Measurements from ENCODE around the gene SYNPR.

SYNPR gene

DNA sequence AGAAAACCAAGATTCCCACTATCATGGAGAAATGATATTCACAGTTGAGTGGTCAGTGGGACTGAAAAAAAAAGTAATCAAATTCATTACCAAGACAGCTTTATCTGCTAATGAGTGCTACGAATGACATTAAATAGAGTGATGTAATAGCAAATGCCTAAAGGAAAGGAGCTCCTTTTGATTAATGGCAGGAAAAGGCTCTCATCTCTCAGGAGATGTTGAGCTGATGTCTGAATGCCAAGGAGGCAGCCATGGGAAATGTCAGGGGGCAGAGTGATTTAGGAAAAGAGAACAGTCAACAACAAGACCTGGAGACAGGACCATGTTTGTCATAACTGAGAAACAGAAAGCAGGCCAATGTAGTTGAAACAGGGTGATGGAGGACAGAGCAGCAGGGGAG, 277.7 kb downstream of the SYNPR start:
- DNase-seq (ENCODE audit: low read depth in 3 of 3) = no peak

DNA sequence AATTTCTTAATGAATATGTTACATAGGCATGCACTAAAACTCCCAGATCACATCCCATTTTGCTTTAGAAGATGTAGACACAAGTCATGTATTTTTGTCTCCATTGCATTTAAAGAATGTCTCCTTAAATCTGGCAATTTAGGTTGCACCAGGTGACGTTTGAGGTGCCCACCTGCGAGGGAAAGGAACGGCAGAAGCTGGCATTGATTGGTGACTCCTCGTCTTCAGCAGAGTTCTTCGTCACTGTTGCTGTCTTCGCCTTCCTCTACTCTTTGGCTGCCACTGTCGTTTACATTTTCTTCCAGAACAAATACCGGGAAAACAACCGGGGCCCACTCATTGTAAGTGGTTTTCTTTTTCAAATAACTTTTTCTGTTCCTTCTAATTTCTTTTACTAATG, 278.3 kb downstream of the SYNPR start:
- DNase-seq (ENCODE audit: low read depth in 3 of 3) = no peak

DNA sequence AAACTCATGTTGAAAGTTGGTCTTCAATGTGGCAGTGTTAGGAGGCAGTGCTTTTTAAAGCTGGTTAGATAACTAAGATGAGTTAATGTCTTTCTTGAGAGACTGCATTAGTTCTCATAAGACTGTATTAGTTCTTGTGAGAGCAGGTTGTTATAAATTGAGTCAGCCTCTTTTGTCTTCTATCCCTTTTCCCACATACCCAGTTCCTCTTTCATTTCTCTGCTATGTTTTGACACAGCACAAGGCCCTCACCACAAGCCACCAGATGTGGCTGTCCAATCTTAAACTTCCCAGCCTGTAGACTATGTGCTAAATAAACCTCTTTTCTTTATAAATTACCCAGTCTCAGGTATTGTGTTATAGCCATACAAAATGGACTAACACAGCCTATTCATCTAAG, 279.8 kb downstream of the SYNPR start:
- DNase-seq (ENCODE audit: low read depth in 3 of 3) = no peak

- DNase-seq (ENCODE audit: low read depth in 3 of 3) = no peak
Observed at GRCh38 chr3:63559884-63560283, 281.8 kb downstream of the SYNPR start.

DNA sequence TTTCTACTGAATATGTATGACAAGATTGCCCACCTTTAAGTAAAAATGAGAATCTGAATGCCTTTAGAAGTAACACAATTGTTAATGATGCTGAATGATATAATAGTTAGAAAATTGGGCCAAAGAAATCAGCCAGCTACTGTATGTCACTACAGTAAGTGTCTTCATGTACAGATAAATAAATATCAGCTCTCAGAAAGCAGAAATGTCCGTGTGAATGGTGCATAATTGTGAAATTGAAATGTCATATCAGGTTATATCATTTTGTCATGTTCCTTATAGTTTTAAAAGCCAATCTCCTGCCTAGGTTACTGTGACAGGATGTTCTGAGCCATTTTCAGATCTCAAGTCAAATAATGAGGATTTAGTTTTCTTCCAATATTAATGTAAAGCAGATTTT, 283.8 kb downstream of the SYNPR start:
- no peak for DNase-seq (ENCODE audit: low read depth in 3 of 3)

DNA sequence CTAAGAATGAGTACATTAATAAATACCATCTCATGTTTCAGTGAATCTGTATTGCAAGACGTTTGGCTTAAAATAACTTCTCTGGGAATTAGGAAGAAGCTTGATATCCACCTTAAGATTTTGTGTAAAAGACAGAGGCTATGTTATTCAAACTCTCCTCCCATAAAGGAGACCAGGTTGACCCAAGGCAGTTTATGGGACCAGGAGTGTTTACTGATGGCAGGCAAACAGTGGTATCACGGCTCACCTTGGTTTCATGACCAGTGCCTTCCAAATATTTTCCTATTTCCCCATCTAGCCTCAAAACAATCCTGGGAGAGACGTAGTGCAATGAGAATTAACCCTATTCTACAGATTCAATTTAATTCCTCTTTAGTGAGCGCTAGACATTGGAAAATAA, 284.2 kb downstream of the SYNPR start:
- DNase-seq (ENCODE audit: low read depth in 3 of 3) = no peak

DNA sequence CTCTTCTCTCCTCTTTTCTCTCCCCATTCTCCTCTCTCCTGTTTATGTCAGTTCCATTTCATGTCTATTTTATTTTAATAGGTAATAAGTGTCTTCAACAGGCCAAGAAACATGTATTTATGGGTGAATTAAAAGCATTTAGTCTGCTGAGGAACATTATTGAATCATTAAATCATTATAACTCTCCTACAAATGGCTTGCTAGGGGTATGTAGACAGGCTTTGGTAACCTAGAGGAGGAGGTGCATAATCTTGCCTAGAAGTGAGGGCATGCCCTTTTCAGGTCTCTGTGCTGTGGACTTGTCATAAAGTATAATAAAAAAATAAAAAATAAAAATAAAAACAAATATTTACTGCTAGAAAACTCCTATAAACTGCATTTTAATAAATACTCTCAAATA, 285.5 kb downstream of the SYNPR start:
- no peak for DNase-seq (ENCODE audit: low read depth in 3 of 3)

- DNase-seq (ENCODE audit: low read depth in 3 of 3) = no peak
Observed at GRCh38 chr3:63565220-63565619, 287.1 kb downstream of the SYNPR start.

- no peak for DNase-seq (ENCODE audit: low read depth in 3 of 3)
Observed at GRCh38 chr3:63571682-63572081, 293.6 kb downstream of the SYNPR start.

DNA sequence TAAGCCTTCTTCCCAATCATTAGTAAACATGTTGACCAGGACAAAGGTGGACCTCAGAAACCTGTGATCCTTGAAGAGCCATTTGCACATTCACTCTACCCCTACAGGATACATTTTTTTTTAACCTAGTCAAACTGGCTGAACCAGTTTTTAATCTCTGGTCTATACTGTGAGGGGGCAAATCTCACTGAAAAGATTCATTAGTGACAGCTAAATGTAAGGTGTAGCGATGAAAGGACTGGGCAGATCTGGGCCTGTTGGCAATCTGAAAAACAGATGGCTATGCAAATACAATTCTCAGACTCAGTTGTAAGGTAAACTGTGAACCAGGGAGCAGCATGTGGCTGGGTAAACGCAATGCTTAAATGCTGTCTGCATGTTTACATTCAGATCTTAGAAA, 298.7 kb downstream of the SYNPR start:
- no peak for DNase-seq (ENCODE audit: low read depth in 3 of 3)

DNA sequence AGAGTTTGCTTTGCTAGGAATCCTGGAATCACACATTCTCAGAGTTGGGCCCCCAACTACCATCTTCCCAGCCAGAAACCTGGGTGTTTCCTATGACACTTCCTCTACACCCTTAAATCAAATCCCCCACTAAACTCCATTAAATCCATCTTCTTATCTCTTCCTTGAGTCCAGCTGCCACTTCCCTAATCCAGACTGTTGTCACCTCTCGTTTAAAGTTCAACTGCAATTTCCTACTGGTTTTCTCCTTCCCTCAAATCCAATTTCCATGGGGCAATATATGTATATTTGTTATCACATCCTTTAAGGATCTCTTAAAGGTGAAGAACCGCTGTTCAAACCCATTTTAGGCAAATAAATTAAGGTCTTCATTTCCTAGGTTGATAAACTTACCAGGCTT, 300.8 kb downstream of the SYNPR start:
- DNase-seq (ENCODE audit: low read depth in 3 of 3) = no peak

DNA sequence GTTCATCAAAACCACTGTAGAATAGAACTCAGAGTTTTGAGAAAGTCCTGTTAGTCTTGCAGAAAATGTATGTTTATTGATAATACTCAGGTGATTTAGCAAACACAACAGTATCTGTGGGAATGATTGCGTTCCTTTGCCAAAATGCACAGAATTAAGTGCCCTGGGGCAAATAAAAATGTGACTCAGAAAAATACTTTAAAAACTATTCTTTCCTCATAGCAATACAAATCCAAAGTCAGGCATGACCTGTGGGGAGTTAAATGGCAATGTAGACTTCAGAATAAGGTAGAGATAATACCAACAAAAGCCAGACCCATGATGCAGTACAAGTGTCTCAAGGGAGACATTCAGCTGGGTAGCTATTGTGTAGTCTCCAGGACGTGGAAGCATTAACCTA, 302.0 kb downstream of the SYNPR start:
- no peak for DNase-seq (ENCODE audit: low read depth in 3 of 3)

- DNase-seq (ENCODE audit: low read depth in 3 of 3) = no peak
Observed at GRCh38 chr3:63582943-63583500, 304.9 kb downstream of the SYNPR start.

DNA sequence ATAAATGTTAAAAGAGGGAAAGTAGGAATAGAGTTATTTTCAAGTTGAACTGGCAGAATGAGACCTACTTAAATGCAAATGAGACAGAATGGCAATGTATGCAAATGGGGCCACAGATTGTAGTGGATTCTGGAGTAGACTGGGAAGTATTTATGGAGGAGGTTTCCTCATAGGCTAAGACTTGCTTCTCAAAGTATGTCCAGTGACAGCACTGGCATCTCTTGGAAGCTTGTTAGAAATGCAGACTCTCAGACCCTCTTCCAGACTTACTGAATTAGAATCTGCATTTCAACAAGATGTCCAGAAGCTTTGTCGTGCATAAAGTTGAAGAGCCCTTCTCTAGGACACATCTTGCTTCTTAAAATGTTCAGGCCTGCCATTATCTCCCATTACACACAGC, 306.6 kb downstream of the SYNPR start:
- no peak for DNase-seq (ENCODE audit: low read depth in 3 of 3)

DNA sequence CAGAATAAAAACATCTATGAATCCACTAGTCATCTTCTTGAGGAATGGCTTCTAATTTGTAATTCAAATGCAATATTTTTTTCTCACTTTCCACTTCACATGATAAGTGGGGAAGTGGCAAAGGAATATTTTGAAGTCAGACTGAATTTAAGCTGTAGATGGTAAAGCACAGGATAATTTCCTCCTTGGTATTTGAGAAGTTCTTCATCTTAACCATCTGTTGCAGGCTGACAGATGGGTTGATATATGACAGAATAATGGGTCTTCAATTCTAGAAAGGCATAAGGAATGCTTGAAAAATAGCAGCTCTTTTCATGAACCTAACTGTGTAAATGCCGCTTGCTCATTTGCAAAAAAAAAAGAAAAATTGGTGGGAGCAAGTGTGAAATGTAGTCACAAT, 307.8 kb downstream of the SYNPR start:
- no peak for DNase-seq (ENCODE audit: low read depth in 3 of 3)

DNA sequence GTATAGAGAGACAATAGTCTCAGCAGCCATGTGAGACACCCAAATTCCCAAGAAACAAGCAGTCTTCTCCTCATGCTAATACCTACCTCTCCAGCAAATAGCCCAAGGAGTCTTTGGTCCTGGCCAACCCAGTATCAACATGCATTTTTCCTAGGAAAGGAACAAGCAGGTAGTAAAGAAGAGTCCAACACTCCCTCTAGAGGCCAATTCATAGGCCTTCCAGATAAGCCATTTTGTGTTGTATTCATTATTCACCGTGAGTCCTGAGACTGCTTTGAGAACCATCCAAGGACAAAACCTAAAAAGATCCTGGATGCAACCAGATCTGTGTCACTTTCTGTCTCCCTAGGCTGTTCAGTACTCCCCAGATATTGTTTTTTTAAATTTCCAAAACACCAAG, 310.8 kb downstream of the SYNPR start:
- no peak for DNase-seq (ENCODE audit: low read depth in 3 of 3)

DNA sequence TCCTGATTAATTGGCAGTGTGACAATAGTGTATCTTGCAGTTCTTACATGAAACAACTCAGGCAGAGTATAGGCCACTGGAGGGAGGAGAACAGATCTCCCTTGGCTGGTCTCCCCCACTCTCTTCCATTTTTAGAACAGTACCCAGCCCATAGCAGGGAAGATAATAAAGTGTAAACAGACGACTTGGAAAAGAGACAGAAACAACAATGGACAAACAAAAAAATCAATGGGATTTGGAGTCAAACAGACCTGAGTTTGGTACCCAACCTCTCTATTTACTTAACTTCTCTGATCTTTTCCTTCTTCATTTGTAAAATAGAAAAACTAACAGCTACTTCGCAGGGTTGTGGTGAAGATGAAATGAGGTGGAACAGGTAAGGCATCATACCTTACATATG, 315.7 kb downstream of the SYNPR start:
- no peak for DNase-seq (ENCODE audit: low read depth in 3 of 3)

DNA sequence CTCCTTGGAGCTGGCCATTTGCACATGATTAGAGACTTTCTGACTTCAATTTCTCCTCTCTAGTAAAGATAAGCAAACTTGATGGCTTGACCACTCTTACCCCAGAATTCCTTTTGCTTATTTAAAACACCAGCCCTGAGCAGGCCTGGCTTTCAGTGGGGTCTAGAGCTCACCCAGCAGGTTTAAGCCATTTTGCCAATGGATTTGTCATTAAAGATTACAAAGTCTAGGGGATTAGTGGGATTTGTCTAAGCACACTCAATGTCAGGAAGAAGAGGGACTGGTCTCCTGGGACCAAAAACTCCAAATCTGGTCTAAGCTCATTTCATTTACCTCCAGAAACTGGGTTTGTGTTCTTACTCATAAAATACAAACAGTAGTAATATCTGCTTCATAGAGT, 317.1 kb downstream of the SYNPR start:
- no peak for DNase-seq (ENCODE audit: low read depth in 3 of 3)

- DNase-seq (ENCODE audit: low read depth in 3 of 3) = no peak
Observed at GRCh38 chr3:63597019-63597418, 318.9 kb downstream of the SYNPR start.

GRCh38 chr3:63607716-63608115, 329.6 kb downstream of the SYNPR start:
- DNase-seq (ENCODE audit: low read depth in 3 of 3) = no peak

- no peak for DNase-seq (ENCODE audit: low read depth in 3 of 3)
Observed at GRCh38 chr3:63609408-63609807, 331.3 kb downstream of the SYNPR start.

GRCh38 chr3:63609834-63610233, 331.7 kb downstream of the SYNPR start:
- no peak for DNase-seq (ENCODE audit: low read depth in 3 of 3)

- no peak for DNase-seq (ENCODE audit: low read depth in 3 of 3)
Observed at GRCh38 chr3:63611382-63611781, 333.3 kb downstream of the SYNPR start.

DNA sequence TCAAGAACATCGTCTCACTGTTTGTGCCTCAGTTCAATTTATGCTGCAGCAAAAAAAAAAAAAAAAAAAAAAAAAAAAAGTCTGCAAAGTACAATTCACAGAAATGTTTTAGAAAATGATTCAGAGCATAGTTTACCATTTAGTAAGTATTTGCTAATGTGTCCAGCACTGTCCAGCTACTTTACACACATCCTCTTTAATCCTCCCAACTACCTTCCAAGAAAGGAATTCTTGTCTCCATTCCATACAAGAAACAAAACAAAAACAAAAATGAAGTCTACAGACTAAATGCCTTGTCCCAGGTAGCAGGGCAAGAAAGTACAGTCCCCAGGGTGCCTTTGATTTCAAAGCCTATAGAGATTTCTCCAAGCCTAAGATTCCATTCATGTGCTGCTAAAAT, 335.5 kb downstream of the SYNPR start:
- no peak for DNase-seq (ENCODE audit: low read depth in 3 of 3)

DNA sequence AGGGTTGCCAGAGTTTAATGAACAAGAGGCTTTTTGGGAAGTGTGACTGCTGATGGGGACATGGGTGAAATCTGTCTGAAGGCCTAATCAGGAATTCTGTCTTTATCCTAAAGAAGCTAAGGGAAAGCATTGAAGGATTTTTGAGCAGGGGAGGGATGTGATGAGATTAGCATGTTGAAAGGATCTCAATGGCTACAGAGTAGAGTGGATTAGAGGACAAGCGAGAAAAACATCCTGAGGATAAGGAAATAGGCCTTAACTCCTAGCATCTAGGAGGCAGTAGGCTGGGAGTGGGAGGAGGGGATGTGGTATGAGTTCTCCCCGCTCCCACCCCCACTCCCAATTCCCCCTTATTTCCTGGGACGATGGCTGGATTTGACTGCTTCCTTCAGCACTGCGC, 339.3 kb downstream of the SYNPR start:
- no peak for DNase-seq (ENCODE audit: low read depth in 3 of 3)

Measured in stimulated activated CD4-positive, alpha-beta T cell treated with anti-CD3 and anti-CD28 coated beads, TNF-alpha, amount 100 ng/mL, for 4 hours (primary cell).